ENCODE results near the gene USH2A.

GRCh38 chr1:216075339-216075738, 347.9 kb downstream of the USH2A start:
- TF ChIP-seq CTCF (IDR thresholded peaks at IDR 0.05), result no peak
- TF ChIP-seq POLR2A (IDR thresholded peaks at IDR 0.05), result no peak

Measured in lower leg skin (tissue), 3 donors.